NCI-H187 treated with DMSO at 0.1 percent for 48 hours (cell line): Measurements from ENCODE around the gene MRLN.

ENCODE experiments used
- DNase-seq: peaks from one replicate; lab custom pipeline; 2025; lab: John Stamatoyannopoulos, UW

MRLN gene

DNA sequence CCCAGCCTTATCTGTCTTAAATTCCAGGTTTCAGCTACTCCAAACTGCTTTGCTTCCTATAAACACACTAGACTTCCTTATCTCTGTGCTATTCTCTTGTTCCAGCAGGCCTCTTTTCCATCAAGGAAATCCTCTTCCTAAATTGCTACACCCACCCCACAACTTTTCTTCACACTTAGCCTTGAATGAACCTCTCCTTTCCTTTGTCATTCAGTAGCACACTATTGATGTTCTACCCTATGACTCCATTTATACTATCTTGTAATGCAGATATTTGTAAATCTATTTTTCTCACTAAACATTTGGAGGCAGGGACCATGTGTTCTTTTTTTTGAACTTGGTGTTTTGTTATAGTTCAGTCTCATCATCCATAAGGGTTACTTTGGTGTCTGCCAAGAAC, 47.3 kb downstream of the MRLN start:
- no peak for DNase-seq

DNA sequence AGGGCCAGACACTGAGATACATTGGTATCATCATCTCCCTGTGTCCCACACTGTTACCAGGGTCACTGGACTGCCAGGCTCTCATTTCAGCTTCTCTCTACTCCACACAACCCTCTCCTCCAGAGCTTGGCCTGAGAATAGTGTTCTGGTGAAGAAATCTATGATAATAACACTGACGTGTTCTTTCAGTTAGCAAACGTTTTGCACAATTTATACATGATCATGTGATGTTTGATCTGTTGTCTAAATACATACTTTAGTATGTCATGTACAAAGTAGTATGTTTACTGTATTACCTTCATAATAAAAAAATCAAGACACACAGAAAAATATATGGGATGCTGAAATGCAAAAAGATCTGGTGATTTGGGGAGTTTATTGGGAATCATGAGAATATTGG, 48.6 kb downstream of the MRLN start:
- no peak for DNase-seq

DNA sequence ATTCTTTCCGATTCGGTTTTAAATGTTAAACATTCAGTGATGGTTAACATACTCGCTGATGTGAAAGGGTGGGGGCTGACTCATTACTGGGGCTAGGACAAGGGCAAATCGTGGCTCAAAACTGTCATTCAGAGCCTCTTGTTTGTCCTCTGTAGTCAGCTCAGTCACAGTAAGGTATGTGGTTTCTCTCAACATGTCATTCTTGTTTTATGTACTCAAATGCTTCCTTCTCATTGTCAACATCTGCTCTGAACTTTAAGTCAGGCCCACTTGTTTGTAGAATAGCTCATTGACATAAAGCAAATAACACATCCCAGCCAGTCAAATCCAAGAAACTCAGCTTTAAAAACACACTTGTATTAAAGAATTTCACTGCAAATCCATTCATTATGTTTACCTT, 50.9 kb downstream of the MRLN start:
- no peak for DNase-seq

DNA sequence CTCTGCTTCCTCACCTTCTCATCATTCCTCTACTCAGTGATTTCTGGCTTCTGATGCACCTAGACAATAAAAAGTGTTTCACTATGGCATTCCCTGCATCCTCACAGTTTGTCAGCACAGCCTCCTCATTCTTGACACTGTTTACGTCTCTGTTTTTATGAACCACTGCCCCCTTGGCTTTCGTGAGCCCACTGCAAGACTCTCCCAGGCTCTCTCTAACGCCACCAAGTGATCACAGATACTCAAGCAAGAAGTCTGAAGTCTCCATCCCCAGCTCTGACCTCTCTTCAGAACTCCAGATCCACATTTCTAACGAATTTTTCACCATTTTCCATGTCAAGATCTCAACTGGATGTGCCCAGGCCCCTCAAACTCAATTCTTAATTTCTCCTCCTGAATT, 52.5 kb downstream of the MRLN start:
- DNase-seq: no peak

DNA sequence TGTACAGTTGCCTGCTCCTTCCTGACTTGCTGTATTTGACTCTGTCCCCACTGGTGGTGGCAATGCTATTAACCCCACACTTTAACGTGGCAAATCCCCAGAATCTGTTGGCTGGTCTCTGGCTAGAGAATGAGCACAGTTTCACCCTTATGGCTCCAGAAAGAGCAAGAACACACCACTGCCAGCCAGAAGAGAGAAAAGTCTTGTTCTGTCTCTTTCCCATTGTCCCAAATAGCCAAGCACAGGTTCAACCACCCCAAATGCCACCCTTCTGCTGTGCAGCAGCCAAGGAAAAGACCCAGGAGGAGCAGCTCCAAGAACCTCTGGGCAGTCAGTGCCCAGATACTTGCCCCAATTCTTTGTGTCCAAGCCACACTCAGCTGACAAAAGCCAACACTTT, 54.9 kb downstream of the MRLN start:
- DNase-seq: no peak

DNA sequence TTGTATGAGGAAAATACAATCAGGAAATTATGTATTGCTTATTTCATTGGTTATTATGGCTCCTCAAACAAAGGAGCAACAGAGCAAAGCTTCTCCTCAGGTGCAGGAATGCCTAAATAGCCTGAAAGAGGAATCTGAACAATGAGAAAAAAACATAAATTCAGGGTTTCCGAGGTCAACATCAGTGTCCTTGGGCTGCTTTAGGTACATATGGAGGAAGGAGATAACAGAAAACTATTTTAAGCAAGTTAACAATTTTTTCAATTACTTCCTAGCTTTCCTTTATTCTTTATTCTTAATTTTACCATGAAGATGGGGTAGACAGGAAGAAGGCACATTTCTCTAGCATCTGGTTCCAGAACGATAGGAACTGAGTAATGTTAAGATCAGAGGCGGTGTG, 57.6 kb downstream of the MRLN start:
- no peak for DNase-seq

DNA sequence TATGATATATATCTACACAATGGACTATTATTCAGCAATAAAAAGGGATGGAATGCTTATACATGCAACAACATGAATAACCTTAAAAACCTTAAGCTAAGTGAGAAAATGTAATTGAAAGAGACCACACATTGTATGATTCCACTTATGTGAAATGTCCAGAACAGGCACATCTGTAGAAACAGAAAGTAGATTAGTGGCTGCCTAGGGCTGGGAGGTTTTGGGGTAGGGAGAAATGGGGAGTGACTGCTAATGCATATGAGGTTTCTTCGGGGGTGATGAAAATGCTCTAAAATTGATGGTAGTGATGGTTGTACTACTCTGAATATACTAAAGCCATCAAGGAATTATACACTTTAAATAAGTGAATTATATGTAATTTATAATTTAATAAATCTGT, 58.3 kb downstream of the MRLN start:
- DNase-seq: no peak

DNA sequence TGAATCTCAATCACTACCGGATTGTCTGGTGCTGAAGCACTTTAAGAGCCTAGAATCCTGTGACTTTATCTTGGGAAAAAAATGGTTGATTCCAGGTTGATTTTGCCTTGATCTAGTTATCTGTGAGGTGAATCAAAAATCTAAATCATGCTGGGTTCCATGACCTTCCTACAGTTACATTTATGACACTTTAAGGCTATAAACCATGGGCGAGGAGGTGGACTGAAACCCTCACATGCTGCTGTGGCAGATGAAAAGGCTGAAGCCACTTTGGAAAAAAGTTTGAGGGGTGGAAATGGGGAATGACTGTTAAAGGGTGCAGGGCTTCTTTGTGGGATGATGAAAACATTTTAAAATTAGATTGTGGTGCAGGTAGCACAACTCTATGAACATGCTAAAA, 61.1 kb downstream of the MRLN start:
- DNase-seq: no peak

DNA sequence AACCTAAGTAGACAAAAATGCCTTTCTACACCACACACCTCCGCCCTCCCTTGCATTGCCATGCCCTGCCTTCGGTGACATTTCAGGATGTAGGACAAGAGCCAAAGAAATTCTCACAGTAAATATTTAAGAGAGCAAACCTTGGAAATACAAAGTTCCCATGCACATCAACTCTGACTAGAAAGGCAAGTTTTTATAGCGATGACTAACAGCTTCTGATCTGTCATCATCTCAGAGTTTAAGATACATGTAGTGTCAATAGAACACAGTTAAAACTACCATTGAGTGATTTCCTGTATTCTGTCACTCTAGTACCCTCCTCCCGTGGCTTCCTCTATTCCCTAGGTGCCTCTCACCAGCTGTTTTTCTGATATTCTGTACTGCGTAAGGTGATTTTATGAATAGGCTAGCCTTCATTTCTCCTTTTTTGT, 64.3 kb downstream of the MRLN start:
- no peak for DNase-seq

DNA sequence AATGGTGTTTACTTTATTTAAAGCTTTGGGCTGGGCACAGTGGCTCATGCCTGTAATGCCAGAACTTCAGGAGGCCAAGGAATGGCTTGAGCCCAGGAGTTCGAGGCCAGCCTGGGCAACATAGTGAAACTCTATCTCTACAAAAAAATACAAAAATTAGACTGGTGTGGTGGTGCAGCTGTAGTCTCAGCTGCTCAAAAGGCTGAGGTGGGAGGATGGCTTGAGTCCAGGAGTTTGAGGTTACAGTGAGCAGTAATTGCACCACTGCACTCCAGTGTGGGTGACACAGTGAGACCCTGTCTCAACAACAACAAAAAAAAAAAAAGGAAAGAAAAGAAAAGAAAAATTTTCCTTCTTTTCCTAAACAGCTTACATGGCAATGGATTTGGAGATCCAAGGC, 65.6 kb downstream of the MRLN start:
- DNase-seq: no peak
